SK-N-SH (cell line): Measurements from ENCODE around the gene TNFAIP2. TPM values are rescaled to one million over a fixed set of nuclear protein-coding genes. Genes with fewer than 3 reads are reported as not detected.
"Not testable (repeated sequence)": the region's sequence is repeated elsewhere in the genome, so short reads cannot be mapped to it uniquely, and the experiment has no call there.

ENCODE experiments used
- CTCF ChIA-PET: fragments of 300-600, 350-600 bp; formaldehyde crosslinking; extraction: SDS; loops from one replicate; lab custom pipeline; 2021; lab: Yijun Ruan, JAX
- POLR2A ChIA-PET: fragments of 350-600 bp; sonication (Branson Sonifier 250); formaldehyde crosslinking; extraction: SDS; loops from one replicate; lab custom pipeline; 2020; ENCODE audit warnings: antibody characterized with exemption, inconsistent platforms; lab: Yijun Ruan, JAX
- DNase-seq: peaks from one replicate; pipeline ENCODE4 v3.0.0; 2012
- H2AFZ ChIP-seq: fragments of 200-600 bp; sonication (generic); 2 replicates; pipeline ENCODE4 v1.8.1; 2016; ENCODE audit warnings: antibody characterized with exemption, mild to moderate bottlenecking, low read depth
- H3F3A ChIP-seq: fragments of 200-600 bp; sonication (generic); replicated peaks from 2 replicates; pipeline ENCODE3; 2016; ENCODE audit warnings: antibody characterized with exemption, mild to moderate bottlenecking; ENCODE audit not compliant: insufficient read depth
- H3K27ac ChIP-seq, 2 experiments: fragments of 200-500 bp in 1 of 2; fragments of 200-600 bp in 1 of 2; sonication (Bioruptor generic) in 1 of 2; sonication (generic), shearing (Covaris generic) in 1 of 2; 2 replicates each; pipeline versions ENCODE4 v1.5.1 to v1.6.1; 2014 to 2016; ENCODE audit warnings: low read depth in 2 of 2, inconsistent platforms in 1 of 2, low read length in 1 of 2, mild to moderate bottlenecking in 1 of 2, mixed read lengths in 1 of 2
- H3K27me3 ChIP-seq: fragments of 200-600 bp; sonication (generic), shearing (Covaris generic); 2 replicates; pipeline ENCODE4 v1.6.1; 2016; ENCODE audit warnings: mixed run types; ENCODE audit not compliant: insufficient read depth
- H3K36me3 ChIP-seq, 2 experiments: fragments of 200-500 bp in 1 of 2; fragments of 200-600 bp in 1 of 2; sonication (Bioruptor generic) in 1 of 2; sonication (generic) in 1 of 2; replicated peaks in 1 of 2; 2 replicates each; pipeline versions ENCODE3 to v1.5.1; 2014 to 2016; ENCODE audit warnings: low read length in 1 of 2, mild to moderate bottlenecking in 1 of 2; ENCODE audit not compliant: insufficient read depth in 2 of 2, control insufficient read depth in 1 of 2
- H3K4me1 ChIP-seq, 2 experiments: fragments of 200-500 bp in 1 of 2; fragments of 200-600 bp in 1 of 2; sonication (Bioruptor generic) in 1 of 2; sonication (generic), shearing (Covaris generic) in 1 of 2; 2 replicates each; pipeline versions ENCODE4 v1.5.1 to v1.6.1; 2014 to 2016; ENCODE audit warnings: low read depth in 1 of 2, low read length in 1 of 2, mixed run types in 1 of 2; ENCODE audit not compliant: insufficient read depth in 2 of 2, control insufficient read depth in 1 of 2
- H3K4me2 ChIP-seq: fragments of 200-600 bp; sonication (generic), shearing (Covaris generic); 2 replicates; pipeline ENCODE4 v1.6.1; 2017; ENCODE audit warnings: mixed run types
- H3K4me3 ChIP-seq, 2 experiments: fragments of 200-500 bp in 1 of 2; fragments of 200-600 bp in 1 of 2; sonication (Bioruptor generic) in 1 of 2; sonication (generic), shearing (Covaris generic) in 1 of 2; 2 replicates each; pipeline versions ENCODE4 v1.5.1 to v1.8.1; 2014 to 2016; ENCODE audit warnings: low read depth in 2 of 2, inconsistent platforms in 1 of 2, low read length in 1 of 2, mild to moderate bottlenecking in 1 of 2, mixed read lengths in 1 of 2, moderate library complexity in 1 of 2
- H3K79me2 ChIP-seq: fragments of 200-600 bp; sonication (generic); 2 replicates; pipeline ENCODE4 v1.8.1; 2017; ENCODE audit warnings: mild to moderate bottlenecking; ENCODE audit not compliant: insufficient read depth
- H3K9ac ChIP-seq: fragments of 200-600 bp; sonication (generic); 2 replicates; pipeline ENCODE4 v1.6.1; 2017; ENCODE audit warnings: mixed run types
- H3K9me2 ChIP-seq: fragments of 200-600 bp; sonication (generic); 2 replicates; pipeline ENCODE4 v1.6.1; 2017; ENCODE audit warnings: mixed run types
- H3K9me3 ChIP-seq: fragments of 200-600 bp; sonication (generic); 2 replicates; pipeline ENCODE4 v1.6.1; 2017; ENCODE audit warnings: mixed run types, mild to moderate bottlenecking, moderate library complexity
- H4K20me1 ChIP-seq: fragments of 200-600 bp; sonication (generic); 2 replicates; pipeline ENCODE4 v1.6.1; 2017; ENCODE audit warnings: mild to moderate bottlenecking, mixed run types; ENCODE audit not compliant: insufficient read depth
- ELF1 ChIP-seq: IDR thresholded peaks from 2 replicates; pipeline ENCODE4 v1.4.0; 2012
- EP300 ChIP-seq, 2 experiments: IDR thresholded peaks; 2 replicates each; pipeline versions ENCODE4 v1.4.0 to v1.6.1; 2012; ENCODE audit warnings: borderline replicate concordance in 1 of 2, low read depth in 1 of 2, low read length in 1 of 2
- EZH2phosphoT487 ChIP-seq: fragments of 200-600 bp; sonication (generic); IDR thresholded peaks from 2 replicates; pipeline ENCODE4 v1.6.1; 2017; ENCODE audit warnings: low read depth, mixed run types, mild to moderate bottlenecking, antibody characterized with exemption, moderate library complexity, borderline replicate concordance
- GATA2 ChIP-seq: sonication (generic); formaldehyde crosslinking; IDR thresholded peaks from 2 replicates; pipeline ENCODE4 v1.5.0; 2020; ENCODE audit warnings: mild to moderate bottlenecking, missing genetic modification reagents
- JUND ChIP-seq: IDR thresholded peaks from 2 replicates; pipeline ENCODE4 v1.4.0; 2012
- MAX ChIP-seq: IDR thresholded peaks from 2 replicates; pipeline ENCODE4 v1.4.0; 2012; ENCODE audit warnings: low read depth
- MEF2A ChIP-seq: IDR thresholded peaks from 2 replicates; pipeline ENCODE4 v1.4.0; 2012; ENCODE audit warnings: low read depth, borderline replicate concordance
- NFIC ChIP-seq: IDR thresholded peaks from 2 replicates; pipeline ENCODE4 v1.4.0; 2012; ENCODE audit warnings: borderline replicate concordance
- RXRA ChIP-seq: IDR thresholded peaks from 2 replicates; pipeline ENCODE4 v1.4.0; 2012; ENCODE audit warnings: low read depth, mild to moderate bottlenecking, borderline replicate concordance
- TAF1 ChIP-seq: IDR thresholded peaks from 2 replicates; pipeline ENCODE4 v1.6.1; 2012; ENCODE audit warnings: low read depth, mild to moderate bottlenecking, low read length, moderate library complexity, borderline replicate concordance
- TCF12 ChIP-seq: IDR thresholded peaks from 2 replicates; pipeline ENCODE4 v1.4.0; 2012
- TEAD4 ChIP-seq: IDR thresholded peaks from 2 replicates; pipeline ENCODE4 v1.4.0; 2012; ENCODE audit warnings: mild to moderate bottlenecking, borderline replicate concordance; ENCODE audit not compliant: insufficient read depth
- USF1 ChIP-seq: IDR thresholded peaks from 2 replicates; pipeline ENCODE4 v1.4.0; 2012; ENCODE audit warnings: low read depth, borderline replicate concordance
- WGBS: methylation state at CpG from one replicate; pipeline ENCODE4 v1.1.6; 2017; ENCODE audit warnings: low lambda C conversion rate; 5-methylcytosine and 5-hydroxymethylcytosine counted together
- polyA plus RNA-seq, 3 experiments: library from polyadenylated mRNA; depleted of rRNA; stranded (reverse); fragments of >200 nt; gene quantifications; 2 replicates each; pipeline ENCODE4 v1.2.3, GENCODE V29; 2012
- TF ChIP-seq, protein P1 (sequence below): IDR thresholded peaks from 2 replicates; pipeline ENCODE4; 2012
- TF ChIP-seq, protein P2 (sequence below): IDR thresholded peaks from 2 replicates; pipeline ENCODE4 v1.4.0; 2012; ENCODE audit warnings: low read depth, borderline replicate concordance

The TNFAIP2 gene
- polyA plus RNA-seq, 1 of the 3 experiments (the other 2 are of a cell fraction) = 16.0 TPM

DNA sequence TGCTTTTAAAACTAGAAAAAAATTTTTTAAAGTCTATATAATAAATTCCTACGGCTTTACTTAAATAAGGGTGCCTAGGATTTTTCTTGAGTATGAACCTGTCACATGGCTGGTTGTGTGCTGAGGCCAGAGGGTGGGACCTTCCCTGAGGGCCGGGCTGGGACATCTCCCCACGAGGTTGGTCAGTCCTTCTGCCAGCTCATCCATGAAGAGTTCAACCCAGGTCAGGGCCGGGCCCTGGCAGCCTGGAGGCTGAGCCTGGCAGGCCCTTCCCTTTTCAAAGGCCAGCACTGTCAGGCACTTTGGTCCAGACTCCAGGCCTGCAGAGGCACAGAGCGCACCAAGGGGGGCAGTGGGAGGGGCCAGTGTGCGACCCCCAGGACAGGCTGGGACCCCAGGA is 31.7 kb downstream of the TNFAIP2 start:
- no peak overlapping the region for H3K4me3 ChIP-seq
- no peaks in the 10 kb centered on the region for H4K20me1 ChIP-seq
- H3K9me3 ChIP-seq = no peaks in the 10 kb centered on the region
- H3K4me1 ChIP-seq = peaks cover 0 to 11% of the 10 kb centered on the region in 2 experiments; a peak in 2 of 4 replicates
- H3K27me3 ChIP-seq = no peaks in the 10 kb centered on the region
- H3K9ac ChIP-seq = no peak overlapping the region
- no peak overlapping the region for H2AFZ ChIP-seq
- H3K27ac ChIP-seq = no peak overlapping the region
- no peaks in the 10 kb centered on the region for H3K36me3 ChIP-seq
- POLR2A ChIA-PET = no interaction called here
- no peaks in the 10 kb centered on the region for H3K9me2 ChIP-seq
- H3F3A ChIP-seq = no peaks in the 10 kb centered on the region
- peak; percentile 77 for DNase-seq
- WGBS = 31% methylated on average over 6 of the region's 6 CpGs
- H3K79me2 ChIP-seq = no peaks in the 10 kb centered on the region
- no peak overlapping the region for H3K4me2 ChIP-seq
- CTCF ChIA-PET = no interaction called here
- TF ChIP-seq, protein P1, sequence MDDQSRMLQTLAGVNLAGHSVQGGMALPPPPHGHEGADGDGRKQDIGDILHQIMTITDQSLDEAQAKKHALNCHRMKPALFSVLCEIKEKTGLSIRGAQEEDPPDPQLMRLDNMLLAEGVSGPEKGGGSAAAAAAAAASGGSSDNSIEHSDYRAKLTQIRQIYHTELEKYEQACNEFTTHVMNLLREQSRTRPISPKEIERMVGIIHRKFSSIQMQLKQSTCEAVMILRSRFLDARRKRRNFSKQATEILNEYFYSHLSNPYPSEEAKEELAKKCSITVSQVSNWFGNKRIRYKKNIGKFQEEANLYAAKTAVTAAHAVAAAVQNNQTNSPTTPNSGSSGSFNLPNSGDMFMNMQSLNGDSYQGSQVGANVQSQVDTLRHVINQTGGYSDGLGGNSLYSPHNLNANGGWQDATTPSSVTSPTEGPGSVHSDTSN = 0 out of 2 replicates have a peak, but pooled peaks have one; percentile 38
- TF ChIP-seq RXRA = peak; percentile 95
- no peak for TF ChIP-seq GATA2 (CRISPR knock-in tag)
- peak; percentile 49; the same call in 1 of the 2 replicates for TF ChIP-seq MAX
- TF ChIP-seq, all 33 proteins: peak for 3

DNA sequence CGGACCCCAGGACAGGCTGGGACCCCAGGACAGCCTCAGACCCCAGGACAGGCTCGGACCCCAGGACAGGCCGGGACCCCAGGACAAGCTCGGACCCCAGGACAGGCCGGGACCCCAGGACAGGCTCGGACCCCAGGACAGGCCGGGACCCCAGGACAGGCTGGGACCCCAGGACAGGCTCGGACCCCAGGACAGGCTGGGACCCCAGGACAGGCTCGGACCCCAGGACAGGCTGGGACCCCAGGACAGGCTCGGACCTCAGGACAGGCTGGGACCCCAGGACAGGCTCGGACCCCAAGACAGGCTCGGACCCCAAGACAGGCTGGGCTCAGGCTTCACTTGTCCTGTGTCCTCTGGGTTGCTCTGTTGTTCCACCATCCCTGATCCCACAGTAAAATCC is 32.2 kb downstream of the TNFAIP2 start:
- H2AFZ ChIP-seq = not testable (repeated sequence)

DNA sequence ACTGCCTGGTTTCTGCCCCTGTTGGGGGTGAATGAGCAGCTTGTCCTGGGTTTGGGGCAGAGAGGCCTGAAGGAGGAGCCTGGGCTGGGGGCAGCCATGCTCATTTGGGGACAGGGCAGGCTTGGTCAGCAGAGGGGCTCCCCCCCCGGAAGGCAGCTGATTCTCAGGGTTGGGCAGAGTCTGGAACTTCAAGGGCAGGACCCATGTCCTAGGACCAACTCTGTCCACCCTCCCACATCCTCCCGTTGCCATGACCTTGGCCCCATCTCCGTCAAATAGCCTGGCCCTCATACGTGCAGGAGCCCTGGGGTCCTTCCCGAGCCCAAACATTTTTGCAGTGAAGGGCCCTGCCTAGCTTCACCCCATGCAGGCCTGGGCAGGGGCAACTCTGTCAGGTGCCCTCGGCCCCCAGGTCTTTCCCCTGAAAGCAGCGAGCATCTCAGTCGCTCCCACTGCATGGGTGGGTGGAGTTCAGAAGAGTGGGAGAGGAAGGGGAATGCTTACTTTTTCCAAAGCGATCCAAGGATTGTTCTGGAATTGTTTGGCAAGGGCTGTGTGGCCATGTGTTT is 32.6 kb downstream of the TNFAIP2 start:
- no peak overlapping the region for H3K9ac ChIP-seq
- CTCF ChIA-PET = interaction anchor here (1.0 to 1.9 kb wide), 2 partner anchors 29 to 51 kb away, joined by 3 to 5 read pairs; no protein-coding TSS in a partner anchor
- H3K4me2 ChIP-seq = no peak overlapping the region
- no peaks in the 10 kb centered on the region for H3K79me2 ChIP-seq
- no peak overlapping the region for H3K27ac ChIP-seq
- DNase-seq = no peak
- no peak overlapping the region for H2AFZ ChIP-seq
- H3K36me3 ChIP-seq = no peaks in the 10 kb centered on the region
- H3K27me3 ChIP-seq = no peaks in the 10 kb centered on the region
- H3K9me3 ChIP-seq = no peaks in the 10 kb centered on the region
- H3K4me1 ChIP-seq = peaks cover 0 to 11% of the 10 kb centered on the region in 2 experiments; a peak in 2 of 4 replicates
- H3K9me2 ChIP-seq = no peaks in the 10 kb centered on the region
- TF ChIP-seq USF1 (no peak), MEF2A (no peak), NFIC (no peak), TAF1 (no peak), EZH2phosphoT487 (no peak), JUND (no peak), EP300 (IDR thresholded peaks at IDR 0.05; ENCODE audit: borderline replicate concordance in 1 of 2, low read depth in 1 of 2, low read length in 1 of 2) (no peak), TEAD4 (no peak), TCF12 (no peak), ELF1 (no peak)
- TF ChIP-seq, protein P1 = no peak
- TF ChIP-seq, protein P2, sequence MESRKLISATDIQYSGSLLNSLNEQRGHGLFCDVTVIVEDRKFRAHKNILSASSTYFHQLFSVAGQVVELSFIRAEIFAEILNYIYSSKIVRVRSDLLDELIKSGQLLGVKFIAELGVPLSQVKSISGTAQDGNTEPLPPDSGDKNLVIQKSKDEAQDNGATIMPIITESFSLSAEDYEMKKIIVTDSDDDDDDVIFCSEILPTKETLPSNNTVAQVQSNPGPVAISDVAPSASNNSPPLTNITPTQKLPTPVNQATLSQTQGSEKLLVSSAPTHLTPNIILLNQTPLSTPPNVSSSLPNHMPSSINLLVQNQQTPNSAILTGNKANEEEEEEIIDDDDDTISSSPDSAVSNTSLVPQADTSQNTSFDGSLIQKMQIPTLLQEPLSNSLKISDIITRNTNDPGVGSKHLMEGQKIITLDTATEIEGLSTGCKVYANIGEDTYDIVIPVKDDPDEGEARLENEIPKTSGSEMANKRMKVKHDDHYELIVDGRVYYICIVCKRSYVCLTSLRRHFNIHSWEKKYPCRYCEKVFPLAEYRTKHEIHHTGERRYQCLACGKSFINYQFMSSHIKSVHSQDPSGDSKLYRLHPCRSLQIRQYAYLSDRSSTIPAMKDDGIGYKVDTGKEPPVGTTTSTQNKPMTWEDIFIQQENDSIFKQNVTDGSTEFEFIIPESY = no peak
- TF ChIP-seq, all 33 proteins: peak for 0
- Histone ChIP-seq H3K4me3 (no peak overlapping the region), H4K20me1 (no peaks in the 10 kb centered on the region), H3F3A (no peaks in the 10 kb centered on the region)
- WGBS = 89% methylated on average over 5 of the region's 9 CpGs
- POLR2A ChIA-PET = no interaction called here

More for the DNA sequence above, 32.2 kb downstream of the TNFAIP2 start:
- H3F3A ChIP-seq, H3K36me3 ChIP-seq, H3K9me2 ChIP-seq, H3K4me2 ChIP-seq, DNase-seq, H3K27ac ChIP-seq, H3K9ac ChIP-seq, H3K79me2 ChIP-seq, POLR2A ChIA-PET, H3K27me3 ChIP-seq, H3K9me3 ChIP-seq, H3K4me3 ChIP-seq, H4K20me1 ChIP-seq: not testable (repeated sequence)
- WGBS = no CpG with 5 or more reads among the region's 12 CpGs
- H3K4me1 ChIP-seq = peaks cover 0 to 11% of the 10 kb centered on the region in 2 experiments; a peak in 2 of 4 replicates
- CTCF ChIA-PET = interaction anchor here (1.0 kb wide), 1 partner anchor 28 kb away, joined by 3 read pairs; no protein-coding TSS in a partner anchor
